GM12864 (cell line): Measurements from ENCODE around the gene SLC30A10.
"Not testable (repeated sequence)": the region's sequence is repeated elsewhere in the genome, so short reads cannot be mapped to it uniquely, and the experiment has no call there.

Source experiments
- DNase-seq: peaks from one replicate; pipeline ENCODE4 v3.0.0-alpha.2; 2011; ENCODE audit warnings: low read depth
- H3K4me3 ChIP-seq: 2 replicates; pipeline ENCODE4 v1.5.1; 2011; ENCODE audit warnings: mild to moderate bottlenecking, low read depth, low read length, control low read depth
- TF ChIP-seq, protein P1 (sequence below): IDR thresholded peaks from 2 replicates; pipeline ENCODE4 v1.5.1; 2011; ENCODE audit warnings: low read depth, mild to moderate bottlenecking, moderate library complexity, low read length, control low read depth, inconsistent platforms; ENCODE audit errors: missing control alignments

Gene SLC30A10

DNA sequence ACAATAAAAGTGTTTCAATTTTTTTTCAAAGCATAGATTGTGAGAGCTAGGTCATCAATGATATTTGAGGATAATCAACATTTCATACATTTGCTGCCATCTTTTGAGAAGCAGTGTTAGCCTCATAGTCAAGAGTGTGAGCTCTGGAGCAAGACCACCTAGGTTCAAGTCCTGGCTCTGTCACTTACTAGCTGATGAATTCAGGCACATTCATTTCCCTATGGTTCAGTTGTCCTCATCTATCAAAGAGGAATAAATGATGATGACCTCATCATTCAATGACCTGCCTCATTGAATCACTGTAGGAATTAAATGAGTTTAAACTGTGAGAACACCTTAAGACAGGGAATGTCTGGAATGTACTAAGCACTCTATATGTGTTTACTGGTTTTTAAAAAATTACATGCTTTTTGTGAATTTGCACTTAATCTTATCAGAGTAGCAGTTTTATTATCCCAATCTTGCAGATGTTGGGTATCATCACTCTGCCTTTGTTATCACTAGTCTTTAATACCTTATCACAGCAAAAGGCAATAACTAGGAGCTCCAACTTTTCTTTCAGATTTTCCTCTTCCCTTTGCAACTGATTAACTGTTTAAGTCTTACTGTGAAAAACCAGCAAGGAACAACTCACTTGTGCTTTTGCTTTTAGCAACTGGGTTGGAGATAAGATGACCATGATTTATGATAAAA is 47.4 kb downstream of the SLC30A10 start:
- TF ChIP-seq, protein P1, sequence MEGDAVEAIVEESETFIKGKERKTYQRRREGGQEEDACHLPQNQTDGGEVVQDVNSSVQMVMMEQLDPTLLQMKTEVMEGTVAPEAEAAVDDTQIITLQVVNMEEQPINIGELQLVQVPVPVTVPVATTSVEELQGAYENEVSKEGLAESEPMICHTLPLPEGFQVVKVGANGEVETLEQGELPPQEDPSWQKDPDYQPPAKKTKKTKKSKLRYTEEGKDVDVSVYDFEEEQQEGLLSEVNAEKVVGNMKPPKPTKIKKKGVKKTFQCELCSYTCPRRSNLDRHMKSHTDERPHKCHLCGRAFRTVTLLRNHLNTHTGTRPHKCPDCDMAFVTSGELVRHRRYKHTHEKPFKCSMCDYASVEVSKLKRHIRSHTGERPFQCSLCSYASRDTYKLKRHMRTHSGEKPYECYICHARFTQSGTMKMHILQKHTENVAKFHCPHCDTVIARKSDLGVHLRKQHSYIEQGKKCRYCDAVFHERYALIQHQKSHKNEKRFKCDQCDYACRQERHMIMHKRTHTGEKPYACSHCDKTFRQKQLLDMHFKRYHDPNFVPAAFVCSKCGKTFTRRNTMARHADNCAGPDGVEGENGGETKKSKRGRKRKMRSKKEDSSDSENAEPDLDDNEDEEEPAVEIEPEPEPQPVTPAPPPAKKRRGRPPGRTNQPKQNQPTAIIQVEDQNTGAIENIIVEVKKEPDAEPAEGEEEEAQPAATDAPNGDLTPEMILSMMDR = no peak
- no peak for DNase-seq
- no peak overlapping the region for H3K4me3 ChIP-seq

DNA sequence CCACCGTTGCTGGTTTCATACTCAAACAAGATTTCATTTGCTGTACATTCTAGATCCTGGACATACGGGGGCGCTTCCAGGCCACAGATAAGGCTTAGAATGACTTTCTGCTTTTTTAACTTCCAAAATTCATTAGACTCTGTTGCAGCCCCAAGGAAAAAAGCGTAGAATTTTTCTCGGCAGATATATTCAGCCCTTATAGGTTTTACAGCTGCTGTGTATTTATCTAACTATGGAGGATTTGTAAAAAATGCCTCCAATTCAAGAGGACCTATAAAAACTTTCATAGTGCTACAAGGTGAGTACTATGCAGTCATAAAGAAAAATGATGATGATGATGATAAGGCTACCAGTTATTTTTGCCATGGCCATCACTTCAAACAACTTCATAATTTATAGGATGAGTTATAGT is 51.6 kb downstream of the SLC30A10 start:
- TF ChIP-seq, protein P1 = no peak
- no peak overlapping the region for H3K4me3 ChIP-seq
- no peak for DNase-seq

DNA sequence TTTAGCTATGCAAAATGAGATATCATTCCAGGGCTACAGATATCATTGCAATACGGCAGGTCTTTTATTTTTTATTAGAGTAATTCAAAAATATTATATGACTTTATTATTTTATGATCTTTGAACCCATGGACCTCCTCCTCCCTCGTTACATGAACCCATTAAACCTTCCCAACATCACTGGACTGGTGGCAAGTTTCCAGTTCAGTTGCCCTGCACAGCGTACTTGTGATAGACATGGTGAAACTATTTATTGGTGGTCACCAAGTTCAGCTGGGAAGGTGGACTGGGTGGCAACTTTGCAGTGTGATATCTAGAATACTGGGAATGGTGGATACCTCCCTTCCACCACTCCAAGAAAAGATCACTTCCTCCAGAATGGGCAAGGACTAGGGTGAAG is 52.5 kb downstream of the SLC30A10 start:
- no peak overlapping the region for H3K4me3 ChIP-seq
- TF ChIP-seq, protein P1 = no peak
- no peak for DNase-seq

DNA sequence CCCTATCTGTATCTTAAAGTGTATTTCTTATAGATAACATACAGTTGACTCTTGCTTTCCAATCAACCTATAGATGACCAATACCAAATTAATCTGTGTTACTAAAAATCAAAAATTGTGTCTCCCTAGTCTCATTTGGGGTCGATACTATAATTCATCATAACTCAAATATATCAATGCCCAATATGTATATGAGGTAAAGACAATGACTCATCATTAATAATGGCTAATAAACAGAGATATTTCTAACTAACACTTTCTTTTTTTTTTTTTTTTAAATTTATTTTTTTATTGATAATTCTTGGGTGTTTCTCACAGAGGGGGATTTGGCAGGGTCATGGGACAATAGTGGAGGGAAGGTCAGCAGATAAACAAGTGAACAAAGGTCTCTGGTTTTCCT is 55.8 kb downstream of the SLC30A10 start:
- H3K4me3 ChIP-seq, DNase-seq: not testable (repeated sequence)

DNA sequence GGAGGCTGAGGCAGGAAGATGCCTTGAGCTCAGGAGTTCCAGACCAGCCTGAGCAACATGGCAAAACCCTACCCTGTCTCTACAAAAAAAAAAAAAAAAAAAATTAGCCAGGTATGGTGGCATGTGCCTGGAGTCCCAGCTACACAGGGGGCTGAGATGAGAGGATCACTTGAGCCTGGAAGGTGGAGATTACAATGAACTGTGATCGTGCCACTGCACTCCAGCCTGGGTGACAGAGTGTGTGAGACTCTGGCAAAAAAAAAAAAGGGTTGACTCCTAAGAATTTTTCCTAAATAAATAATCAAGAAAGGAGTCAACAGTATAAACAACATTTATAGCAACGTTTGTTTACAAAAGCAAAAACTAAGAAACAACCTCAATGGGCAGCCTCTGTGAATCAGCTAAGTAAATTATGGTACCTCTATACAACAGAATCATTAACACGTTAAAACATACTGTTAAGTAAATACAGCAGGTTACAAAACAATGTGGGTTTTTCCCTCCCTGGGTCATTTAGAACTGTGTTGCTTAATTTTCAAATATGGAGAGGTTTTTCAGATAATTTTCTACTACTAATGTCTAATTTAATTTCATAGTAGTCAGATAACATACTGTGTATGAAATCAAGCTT is 56.8 kb downstream of the SLC30A10 start:
- H3K4me3 ChIP-seq = no peak overlapping the region
- no peak for DNase-seq
- TF ChIP-seq, protein P1 = no peak

DNA sequence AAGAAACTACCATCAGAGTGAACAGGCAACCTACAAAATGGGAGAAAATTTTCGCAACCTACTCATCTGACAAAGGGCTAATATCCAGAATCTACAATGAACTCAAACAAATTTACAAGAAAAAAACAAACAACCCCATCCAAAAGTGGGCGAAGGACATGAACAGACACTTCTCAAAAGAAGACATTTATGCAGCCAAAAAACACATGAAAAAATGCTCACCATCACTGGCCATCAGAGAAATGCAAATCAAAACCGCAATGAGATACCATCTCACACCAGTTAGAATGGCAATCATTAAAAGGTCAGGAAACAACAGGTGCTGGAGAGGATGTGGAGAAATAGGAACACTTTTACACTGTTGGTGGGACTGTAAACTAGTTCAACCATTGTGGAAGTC is 59.7 kb downstream of the SLC30A10 start:
- not testable (repeated sequence) for DNase-seq

More for the DNA sequence above, 59.7 kb downstream of the SLC30A10 start:
- H3K4me3 ChIP-seq = not testable (repeated sequence)
